Measurements from ENCODE around the gene PUSL1. TPM values are rescaled to one million over a fixed set of nuclear protein-coding genes. Genes with fewer than 3 reads are reported as not detected.

The PUSL1 gene
- 7.0 TPM for polyA plus RNA-seq (ENCODE audit: insufficient read length)

DNA sequence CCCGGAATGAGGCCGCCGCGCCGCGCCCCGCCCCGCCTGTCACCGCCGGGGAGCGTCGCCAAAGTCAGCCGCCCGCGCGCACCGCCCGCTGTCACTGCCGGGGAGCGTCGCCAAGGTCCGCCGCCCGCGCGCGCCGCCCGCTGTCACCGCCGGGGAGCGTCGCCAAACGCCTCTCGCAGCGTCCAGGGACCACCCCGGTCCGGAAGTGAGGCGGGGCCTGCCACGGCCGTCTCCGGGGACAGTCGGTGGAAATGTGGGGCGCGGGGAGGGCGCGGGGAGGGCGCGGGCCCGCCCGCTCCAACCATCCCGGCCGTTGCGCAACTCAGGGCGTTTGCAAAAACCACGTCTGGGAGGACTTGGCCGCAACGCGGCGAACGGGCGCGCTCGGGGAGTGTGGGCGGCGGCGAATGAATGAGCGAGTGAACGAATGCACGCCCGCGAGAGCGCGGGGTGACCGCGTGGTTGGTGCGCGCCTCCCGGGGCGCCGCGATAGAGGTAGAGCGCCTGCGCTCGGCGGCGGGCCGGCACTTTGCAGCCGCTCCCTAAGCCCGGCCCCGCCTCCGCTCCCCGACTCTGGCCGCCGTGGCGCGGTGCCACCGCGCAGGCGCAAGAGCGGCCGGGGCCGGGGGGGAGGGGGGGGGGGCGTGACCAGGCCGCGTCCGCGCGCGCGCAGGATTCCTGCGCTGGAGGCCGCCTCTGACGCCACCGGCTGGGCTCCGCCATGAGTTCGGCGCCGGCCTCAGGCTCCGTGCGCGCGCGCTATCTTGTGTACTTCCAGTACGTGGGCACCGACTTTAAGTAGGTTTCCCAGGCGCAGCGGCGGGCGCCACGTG is at the start of gene PUSL1, which contains the start of gene ACAP3:
TSS of gene PUSL1 (plus strand) at position 675 of the 833 bp plus-strand sequence. CDS start at position 722, 47 bp downstream.
TSS of gene ACAP3 (minus strand) at position 8 of the 833 bp plus-strand sequence. CDS start 115 bp downstream, outside the sequence.
- DNase-seq: peak; percentile 93

DNA sequence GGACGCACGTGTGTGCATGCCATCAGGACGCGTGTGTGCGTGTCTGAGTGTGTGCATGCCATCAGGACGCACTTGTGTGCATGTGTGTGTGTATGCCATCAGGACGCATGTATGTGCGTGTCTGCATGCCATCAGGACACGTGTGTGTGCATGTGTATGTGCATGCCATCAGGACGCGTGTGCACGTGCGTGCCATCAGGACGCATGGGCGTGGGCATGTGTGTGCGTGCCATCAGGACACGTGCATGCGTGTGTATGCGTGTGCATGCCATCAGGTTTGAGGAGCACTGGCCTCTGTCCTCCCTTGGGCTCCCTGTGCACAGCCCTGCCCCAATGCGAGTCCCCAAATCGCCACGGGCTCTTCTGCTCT is 49.3 kb upstream of the PUSL1 start:
- DNase-seq: no peak

DNA sequence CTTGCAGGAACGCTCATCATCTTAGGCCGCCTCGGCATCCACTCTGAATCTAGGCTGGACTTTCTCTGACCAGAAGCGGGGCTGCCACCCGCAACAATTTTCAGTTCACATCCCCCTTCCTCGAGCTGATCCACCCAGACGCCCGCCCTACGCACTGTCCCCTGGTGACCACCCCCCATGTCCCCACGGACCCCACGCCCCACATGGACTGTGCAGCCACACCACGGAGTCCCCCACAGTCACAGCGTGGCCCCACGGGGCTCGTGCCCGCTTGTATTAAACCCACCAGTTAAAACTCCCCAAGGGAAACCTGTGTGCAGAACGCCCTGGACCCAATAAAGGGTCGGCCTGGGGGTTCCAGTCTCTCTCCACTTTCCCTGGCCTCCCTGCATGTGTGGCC is 48.9 kb upstream of the PUSL1 start:
- no peak for DNase-seq

- DNase-seq: no peak
Measured at GRCh38 chr1:1259951-1260600, 48.3 kb upstream of the PUSL1 start.

DNA sequence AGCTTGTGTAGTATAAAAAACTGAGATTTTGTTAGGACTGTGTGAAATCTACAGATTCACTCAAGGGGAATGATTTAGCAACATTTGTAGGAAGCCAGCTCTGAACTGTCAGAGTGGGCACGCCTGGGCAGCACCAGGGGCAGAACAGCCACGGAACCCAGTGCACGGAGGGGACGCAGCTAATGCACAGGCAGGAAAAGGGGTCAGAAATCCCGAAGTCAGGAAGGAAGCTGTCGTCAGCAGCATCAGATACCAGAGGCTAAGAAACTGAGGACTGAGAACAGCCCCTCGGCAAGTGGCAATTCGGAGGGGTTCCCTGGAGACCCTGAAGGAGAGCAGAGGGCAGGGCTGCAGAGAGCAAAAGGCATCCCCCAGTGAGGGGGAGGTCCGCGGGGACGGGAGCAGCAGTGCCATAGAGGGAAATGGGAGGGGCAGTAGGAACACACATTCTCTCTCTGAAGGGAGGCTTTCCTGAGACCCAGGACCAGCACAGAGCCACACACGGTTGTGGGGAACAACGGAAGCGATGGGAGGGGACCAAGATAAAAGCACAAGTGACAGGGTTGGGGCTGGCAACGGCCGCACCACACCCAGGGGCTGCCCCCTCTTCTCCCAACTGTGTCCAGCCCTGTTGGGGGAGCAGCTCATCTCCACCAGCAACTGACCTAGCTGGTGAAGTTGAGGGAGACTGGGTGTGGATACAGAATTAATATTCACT is 47.4 kb upstream of the PUSL1 start:
- DNase-seq: no peak

DNA sequence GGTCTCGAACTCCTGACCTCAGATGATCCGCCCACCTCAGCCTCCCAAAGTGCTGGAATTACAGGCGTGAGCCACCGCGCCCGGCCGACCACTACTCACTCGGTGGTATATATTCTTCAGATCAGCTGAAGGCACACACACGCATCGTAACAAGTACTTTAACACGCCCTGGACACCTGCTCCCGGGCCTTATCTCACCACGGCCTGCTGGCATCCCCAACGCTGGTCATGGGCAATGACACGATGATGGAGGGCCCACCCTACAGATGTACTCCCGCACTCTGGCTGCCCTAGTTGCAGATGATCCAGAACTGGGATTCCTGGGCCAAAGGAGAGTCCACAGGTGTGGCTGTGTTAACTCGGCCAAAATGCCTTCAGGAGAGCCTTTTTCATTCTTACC is 46.3 kb upstream of the PUSL1 start:
- DNase-seq: no peak

DNA sequence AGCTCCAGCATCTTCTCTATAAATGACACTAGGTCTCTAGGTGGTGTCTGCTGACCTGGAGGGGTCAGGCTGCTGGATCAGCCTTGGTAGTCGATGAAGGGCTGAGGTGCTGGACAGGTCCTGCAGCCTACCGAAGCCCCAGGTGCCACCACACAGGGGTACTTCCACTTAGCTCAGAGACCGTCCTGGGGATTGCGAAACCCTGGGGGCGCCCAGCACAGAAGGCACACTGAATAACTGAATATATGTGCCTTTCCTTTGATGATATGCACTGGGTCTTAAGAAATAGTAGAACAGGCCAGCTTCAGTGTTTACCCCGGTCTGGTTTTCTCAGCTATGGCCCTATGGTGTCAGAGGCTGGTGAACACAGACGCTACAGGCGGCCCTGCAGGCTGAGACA is 45.6 kb upstream of the PUSL1 start:
- no peak for DNase-seq

DNA sequence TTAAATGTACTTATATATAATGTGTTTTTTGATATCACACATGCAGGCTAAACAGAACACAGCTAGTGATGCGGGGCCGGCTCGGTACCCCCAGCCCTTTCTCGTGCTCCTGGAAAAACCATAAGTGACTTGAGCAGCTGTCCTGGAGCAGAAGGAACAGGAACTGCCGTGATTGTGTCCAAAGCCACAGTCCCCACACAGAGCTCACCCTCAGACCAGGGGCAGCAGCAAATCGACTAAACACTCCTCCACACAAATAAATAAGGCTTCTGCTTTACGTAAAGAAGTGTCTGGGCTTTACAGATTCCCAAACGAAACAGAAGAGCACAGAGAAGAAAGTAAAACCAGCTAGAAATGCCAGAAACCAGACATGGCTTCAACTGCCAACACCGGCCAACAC is 44.4 kb upstream of the PUSL1 start:
- DNase-seq: no peak

GRCh38 chr1:1264868-1265272 is 43.5 kb upstream of the PUSL1 start:
- DNase-seq: no peak

GRCh38 chr1:1267488-1268283 is 40.7 kb upstream of the PUSL1 start:
- DNase-seq: no peak

GRCh38 chr1:1268284-1268682 is 40.1 kb upstream of the PUSL1 start:
- no peak for DNase-seq

- no peak for DNase-seq
Measured at GRCh38 chr1:1270813-1271212, 37.6 kb upstream of the PUSL1 start.

- DNase-seq: no peak
Measured at GRCh38 chr1:1272341-1273208, 35.8 kb upstream of the PUSL1 start.

GRCh38 chr1:1273209-1273511 is 35.2 kb upstream of the PUSL1 start:
- no peak for DNase-seq

GRCh38 chr1:1273512-1274298 is 34.7 kb upstream of the PUSL1 start, which contains the start of gene UBE2J2:
Gene UBE2J2 (minus strand): TSS chr1:1273854. CDS start chr1:1267992, 5,862 bp downstream.
- DNase-seq: peak; percentile 93

DNA sequence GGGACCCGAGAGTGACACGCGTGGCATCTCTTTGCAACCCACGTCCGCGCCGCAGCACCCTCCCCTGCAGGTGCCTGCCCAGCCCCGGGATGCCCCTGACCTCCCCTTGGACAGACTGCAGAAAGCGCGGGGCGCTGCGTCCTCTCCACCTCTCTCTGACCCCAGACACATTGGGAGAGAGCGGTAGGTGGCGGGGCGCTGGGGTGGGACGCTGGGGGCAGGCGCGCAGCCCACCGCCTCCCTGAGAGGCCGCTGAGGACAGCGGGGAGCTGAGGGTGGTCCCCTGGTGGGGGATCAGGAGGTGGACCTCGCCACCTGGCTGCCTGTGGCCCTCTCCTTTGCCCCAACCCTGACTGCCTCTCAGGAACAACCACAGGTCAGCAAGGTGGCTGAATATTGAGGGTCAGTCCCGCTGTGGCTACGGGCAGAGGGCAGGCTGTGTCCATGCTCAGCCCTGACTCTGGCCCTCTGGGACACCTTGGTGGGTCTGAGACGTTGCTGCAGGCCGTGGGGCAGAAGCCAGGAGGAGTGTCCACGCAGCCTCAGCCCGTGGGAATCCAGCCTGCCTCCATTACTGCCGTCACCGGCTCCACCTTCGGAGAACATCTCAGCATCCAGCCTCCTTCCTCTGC is 34.0 kb upstream of the PUSL1 start:
- no peak for DNase-seq

DNA sequence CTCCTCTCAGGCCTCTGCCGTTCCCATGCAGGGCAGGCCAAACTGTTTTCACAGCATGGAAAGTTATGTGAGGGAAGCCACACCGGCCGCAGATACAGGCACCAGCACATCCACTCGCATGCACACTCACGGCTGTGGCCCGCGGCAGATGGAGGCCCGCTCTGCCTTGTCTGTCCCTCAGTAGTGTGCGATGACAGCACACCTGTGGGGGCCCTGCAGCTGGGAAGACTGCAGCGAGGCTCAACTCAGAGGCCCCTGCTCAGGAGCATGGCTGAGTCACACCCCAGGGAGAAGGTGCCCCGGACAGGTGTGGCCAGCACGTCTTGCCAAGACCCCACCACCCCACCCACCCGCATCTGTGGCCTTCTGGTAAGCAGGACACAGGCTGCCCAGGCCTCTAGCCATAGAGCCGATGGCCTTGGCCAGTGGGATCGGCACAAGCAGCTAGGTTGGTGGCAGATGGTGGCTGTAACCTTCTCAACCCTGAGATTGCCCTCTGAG is 33.4 kb upstream of the PUSL1 start:
- DNase-seq: no peak

GRCh38 chr1:1275836-1276235 is 32.6 kb upstream of the PUSL1 start:
- DNase-seq: no peak

DNA sequence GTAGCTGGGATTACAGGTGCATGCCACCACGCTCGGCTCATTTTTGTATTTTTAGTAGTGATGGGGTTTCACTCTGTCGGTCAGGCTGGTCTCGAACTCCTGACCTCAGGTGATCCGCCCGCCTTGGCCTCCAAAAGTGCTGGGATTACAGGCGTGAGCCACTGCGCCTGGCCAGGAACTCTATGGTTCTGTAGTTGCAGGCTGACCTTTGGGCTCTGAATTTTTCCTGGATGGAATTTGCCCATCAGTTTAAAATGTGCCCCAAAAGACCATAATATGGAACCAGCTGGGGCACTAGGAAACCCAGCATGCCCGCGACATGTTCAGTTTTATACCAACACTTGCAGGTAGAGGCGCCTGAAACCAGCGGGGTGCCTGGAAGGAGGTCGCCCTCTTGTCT is 29.8 kb upstream of the PUSL1 start:
- DNase-seq: no peak

- no peak for DNase-seq
Measured at GRCh38 chr1:1279028-1279427, 29.4 kb upstream of the PUSL1 start.
